Keratinocyte (primary cell): ENCODE data around the gene CCDC27. TPM values are rescaled to one million over a fixed set of nuclear protein-coding genes. Genes with fewer than 3 reads are reported as not detected.

Experiments used
- DNase-seq: peaks from one replicate; pipeline ENCODE4 v3.0.0-alpha.2; 2011; ENCODE audit warnings: low read depth, missing footprints, low spot score
- FAIRE-seq: peaks from 2 replicates; lab custom pipeline; 2011; peaks lifted over from hg19 to GRCh38; lab: Jason Lieb, UNC
- H2AFZ ChIP-seq: 2 replicates; pipeline ENCODE4 v1.6.0; 2012; ENCODE audit warnings: low read length, control low read depth, inconsistent platforms; ENCODE audit not compliant: control insufficient read depth
- H3K27ac ChIP-seq: 2 replicates; pipeline ENCODE4 v1.5.1; 2011; ENCODE audit warnings: low read length; ENCODE audit not compliant: control insufficient read depth, insufficient read depth
- H3K27me3 ChIP-seq: 3 replicates; pipeline ENCODE4 v1.6.0; 2011; ENCODE audit warnings: low read length; ENCODE audit not compliant: control insufficient read depth, insufficient read depth; ENCODE audit errors: extremely low read depth
- H3K36me3 ChIP-seq, 2 experiments: 2 replicates in 1 of 2; 3 replicates in 1 of 2; pipeline ENCODE4 v1.5.1; 2011; ENCODE audit warnings: low read length in 2 of 2, mild to moderate bottlenecking in 1 of 2; ENCODE audit not compliant: control insufficient read depth in 2 of 2, insufficient read depth in 2 of 2; ENCODE audit errors: extremely low read depth in 1 of 2
- H3K4me1 ChIP-seq: 3 replicates; pipeline ENCODE4 v1.5.1; 2011; ENCODE audit warnings: low read length; ENCODE audit not compliant: control insufficient read depth, insufficient read depth; ENCODE audit errors: extremely low read depth
- H3K4me2 ChIP-seq: 3 replicates; pipeline ENCODE4 v1.6.0; 2011; ENCODE audit warnings: low read depth, low read length; ENCODE audit not compliant: control insufficient read depth, insufficient read depth; ENCODE audit errors: extremely low read depth
- H3K4me3 ChIP-seq, 3 experiments: fragments of 200-600 bp in 1 of 3; sonication (generic) in 1 of 3; 2 replicates in 2 of 3; 3 replicates in 1 of 3; pipeline ENCODE4 v1.5.1; 2011 to 2016; ENCODE audit warnings: low read length in 3 of 3, mild to moderate bottlenecking in 3 of 3, control low read depth in 2 of 3, inconsistent platforms in 1 of 3, low read depth in 1 of 3, mixed read lengths in 1 of 3, mixed run types in 1 of 3, moderate library complexity in 1 of 3; ENCODE audit not compliant: control insufficient read depth in 2 of 3, insufficient read depth in 2 of 3; ENCODE audit errors: extremely low read depth in 1 of 3
- H3K79me2 ChIP-seq: 2 replicates; pipeline ENCODE4 v1.6.0; 2012; ENCODE audit warnings: low read length; ENCODE audit not compliant: control insufficient read depth, insufficient read depth
- H3K9ac ChIP-seq: 3 replicates; pipeline ENCODE4 v1.6.0; 2011; ENCODE audit warnings: low read length; ENCODE audit not compliant: control insufficient read depth, insufficient read depth; ENCODE audit errors: extremely low read depth
- H3K9me1 ChIP-seq: 3 replicates; pipeline ENCODE4 v1.6.0; 2011; ENCODE audit warnings: low read length; ENCODE audit not compliant: control insufficient read depth, insufficient read depth; ENCODE audit errors: extremely low read depth
- H3K9me3 ChIP-seq: 2 replicates; pipeline ENCODE4 v1.5.1; 2012; ENCODE audit warnings: low read depth, low read length; ENCODE audit not compliant: control insufficient read depth
- H4K20me1 ChIP-seq: 3 replicates; pipeline ENCODE4 v1.6.0; 2011; ENCODE audit warnings: low read length; ENCODE audit not compliant: control insufficient read depth, insufficient read depth; ENCODE audit errors: extremely low read depth
- EZH2 ChIP-seq: IDR thresholded peaks from one replicate; pipeline ENCODE4 v1.6.1; 2012; ENCODE audit warnings: inconsistent platforms, mild to moderate bottlenecking, low read length, moderate library complexity
- dilution Hi-C: fragments of 300-500 bp; cut with MboI; formaldehyde crosslinking; loops from one replicate; pipeline ENCODE4 v1.7.0; 2020; ENCODE audit warnings: low sequenced_read_pairs; ENCODE audit not compliant: extremely low pct_ligation_motif_present
- polyA plus RNA-seq, 5 experiments: library from polyadenylated mRNA; depleted of rRNA in 3 of 5; stranded (reverse) in 3 of 5; stranded (forward) in 1 of 5; unstranded in 1 of 5; fragments of >200 nt; gene quantifications; 1 replicate in 1 of 5; 2 replicates in 3 of 5; 3 replicates in 1 of 5; pipeline versions ENCODE4 v1.2.1 to v1.2.3, GENCODE V29; 2011 to 2012; ENCODE audit warnings: missing spikeins in 2 of 5, low read depth in 1 of 5, low replicate concordance in 1 of 5
- small RNA-seq, 3 experiments: library from RNA; depleted of rRNA; stranded (forward); fragments of <200 nt; gene quantifications; one replicate each; pipeline ENCODE3, GENCODE V24; 2012; ENCODE audit warnings: low read depth in 3 of 3, low replicate concordance in 1 of 3; ENCODE audit not compliant: insufficient read length in 3 of 3
- TF ChIP-seq, protein P1 (sequence below), 3 experiments: IDR thresholded peaks in 1 of 3; conservative IDR thresholded peaks in 1 of 3; optimal IDR thresholded peaks in 1 of 3; 2 replicates in 2 of 3; 3 replicates in 1 of 3; pipeline versions ENCODE3 to v1.5.1; 2011; ENCODE audit warnings: low read length in 3 of 3, mild to moderate bottlenecking in 3 of 3, moderate library complexity in 2 of 3, control low read depth in 1 of 3, inconsistent platforms in 1 of 3; ENCODE audit not compliant: insufficient read depth in 2 of 3; ENCODE audit errors: extremely low read depth in 1 of 3

The CCDC27 gene
- polyA plus RNA-seq, 1 donor (not counting 4 experiments of a cell fraction or from before 2014, with no cell fraction given), result not detected

DNA sequence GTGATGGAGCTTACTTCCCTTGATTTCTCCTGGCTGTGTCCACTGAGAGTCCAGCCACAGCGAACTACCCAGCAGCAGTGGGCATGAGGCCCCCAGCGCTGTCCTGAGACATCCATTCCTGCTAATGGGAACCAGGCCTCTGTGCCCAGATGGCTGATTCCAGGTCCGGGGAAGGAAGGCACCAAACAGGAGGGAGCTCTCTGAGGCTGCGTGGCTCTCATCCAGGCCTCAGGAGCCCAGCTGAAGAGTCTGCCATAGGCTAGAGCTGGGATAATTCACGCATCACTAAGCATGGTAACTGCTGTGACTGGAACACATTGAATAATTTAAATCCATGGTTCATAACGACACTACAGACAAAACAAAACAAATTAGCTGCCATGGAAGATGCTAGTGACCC, 68.8 kb downstream of the CCDC27 start:
- no peak for TF ChIP-seq EZH2
- TF ChIP-seq, protein P1, sequence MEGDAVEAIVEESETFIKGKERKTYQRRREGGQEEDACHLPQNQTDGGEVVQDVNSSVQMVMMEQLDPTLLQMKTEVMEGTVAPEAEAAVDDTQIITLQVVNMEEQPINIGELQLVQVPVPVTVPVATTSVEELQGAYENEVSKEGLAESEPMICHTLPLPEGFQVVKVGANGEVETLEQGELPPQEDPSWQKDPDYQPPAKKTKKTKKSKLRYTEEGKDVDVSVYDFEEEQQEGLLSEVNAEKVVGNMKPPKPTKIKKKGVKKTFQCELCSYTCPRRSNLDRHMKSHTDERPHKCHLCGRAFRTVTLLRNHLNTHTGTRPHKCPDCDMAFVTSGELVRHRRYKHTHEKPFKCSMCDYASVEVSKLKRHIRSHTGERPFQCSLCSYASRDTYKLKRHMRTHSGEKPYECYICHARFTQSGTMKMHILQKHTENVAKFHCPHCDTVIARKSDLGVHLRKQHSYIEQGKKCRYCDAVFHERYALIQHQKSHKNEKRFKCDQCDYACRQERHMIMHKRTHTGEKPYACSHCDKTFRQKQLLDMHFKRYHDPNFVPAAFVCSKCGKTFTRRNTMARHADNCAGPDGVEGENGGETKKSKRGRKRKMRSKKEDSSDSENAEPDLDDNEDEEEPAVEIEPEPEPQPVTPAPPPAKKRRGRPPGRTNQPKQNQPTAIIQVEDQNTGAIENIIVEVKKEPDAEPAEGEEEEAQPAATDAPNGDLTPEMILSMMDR (optimal IDR thresholded peaks at IDR 0.05 in 1 of 3, IDR thresholded peaks at IDR 0.05 in 1 of 3, conservative IDR thresholded peaks at IDR 0.05 in 1 of 3; ENCODE audit: extremely low read depth in 1 of 3, insufficient read depth in 2 of 3, low read length in 3 of 3), result no peak
- H3K79me2 ChIP-seq, result no peaks in the 10 kb centered on the region
- H3K9me3 ChIP-seq, result no peaks in the 10 kb centered on the region
- H3K9ac ChIP-seq, result no peak overlapping the region
- H3K36me3 ChIP-seq, result peaks cover 18 to 31% of the 10 kb centered on the region in 2 experiments
- no peak overlapping the region for H2AFZ ChIP-seq
- FAIRE-seq, result no peak
- H4K20me1 ChIP-seq, result no peaks in the 10 kb centered on the region
- H3K4me2 ChIP-seq, result no peak overlapping the region
- DNase-seq, result no peak
- H3K27me3 ChIP-seq, result no peaks in the 10 kb centered on the region
- no peak overlapping the region for H3K27ac ChIP-seq
- peaks cover 12% of the 10 kb centered on the region for H3K4me1 ChIP-seq
- no peaks in the 10 kb centered on the region for H3K9me1 ChIP-seq
- dilution Hi-C loops, result no loop called here
- no peak overlapping the region for H3K4me3 ChIP-seq

Small RNA genes within 50 kb of the gene (small RNA-seq; reads per million reads assigned to genes)
- gene RF02197, result 0 reads per million in 3 experiments
- gene RN7SL574P, result 0 reads per million in 3 experiments

Other genes with a start within 250 kb of the CCDC27 start
- gene MEGF6, start 140.9 kb upstream of the CCDC27 start, polyA plus RNA-seq, result 0.24 to 0.71 TPM (median 0.42 TPM) in 3 replicates
- 57.4 to 83.0 TPM (median 68.1 TPM) in 3 replicates for gene TPRG1L, start 127.4 kb upstream of the CCDC27 start, polyA plus RNA-seq
- 16.6 to 24.9 TPM (median 18.9 TPM) in 3 replicates for gene WRAP73, start 102.3 kb upstream of the CCDC27 start, polyA plus RNA-seq
- gene TP73, start 99.9 kb upstream of the CCDC27 start, polyA plus RNA-seq, result 0.10 to 0.23 TPM (median 0.14 TPM) in 3 replicates
- 0.79 to 1.3 TPM (median 1.0 TPM) in 3 replicates for gene SMIM1, start 20.3 kb downstream of the CCDC27 start, polyA plus RNA-seq
- 20.5 to 40.1 TPM (median 33.1 TPM) in 3 replicates for gene LRRC47, start 44.0 kb downstream of the CCDC27 start, polyA plus RNA-seq
- 19.6 to 42.6 TPM (median 35.7 TPM) in 3 replicates for gene CEP104, start 104.8 kb downstream of the CCDC27 start, polyA plus RNA-seq
- 3.6 to 5.2 TPM (median 4.5 TPM) in 3 replicates for gene DFFB, start 105.0 kb downstream of the CCDC27 start, polyA plus RNA-seq
- 21.8 to 34.3 TPM (median 26.8 TPM) in 3 replicates for gene C1orf174, start 147.8 kb downstream of the CCDC27 start, polyA plus RNA-seq